MCF 10A (cell line): Measurements from ENCODE around the gene HIVEP1. TPM values are rescaled to one million over a fixed set of nuclear protein-coding genes. Genes with fewer than 3 reads are reported as not detected.

Experiments used
- BruUV-seq: library from RNA; stranded (reverse); fragments of 400-500 nt; replicated peaks from 2 replicates; lab custom pipeline; 2021; lab: Mats Ljungman, UMichigan
- CTCF ChIA-PET: fragments of 300-600 bp; sonication (Branson Sonifier 250); formaldehyde crosslinking; extraction: SDS; loops from one replicate; lab custom pipeline; 2021; ENCODE audit warnings: antibody characterized with exemption, inconsistent platforms; lab: Yijun Ruan, JAX
- POLR2A ChIA-PET: fragments of 300-600, 350-650 bp; sonication (Branson Sonifier 250); formaldehyde crosslinking; extraction: SDS; loops from one replicate; lab custom pipeline; 2020; ENCODE audit warnings: antibody characterized with exemption, inconsistent platforms; lab: Yijun Ruan, JAX
- DNase-seq: peaks from one replicate; pipeline ENCODE4 v3.0.0-alpha.2; 2018; ENCODE audit not compliant: unreplicated experiment
- H3K27ac Mint-ChIP-seq: one replicate; pipeline ENCODE4 v1.8.0; 2022; ENCODE audit warnings: mild to moderate bottlenecking, low read depth, mixed read lengths; ENCODE audit not compliant: unreplicated experiment
- H3K27me3 Mint-ChIP-seq: one replicate; pipeline ENCODE4 v1.8.0; 2022; ENCODE audit warnings: mixed read lengths; ENCODE audit not compliant: insufficient read depth, unreplicated experiment
- H3K36me3 Mint-ChIP-seq: one replicate; pipeline ENCODE4 v1.8.0; 2022; ENCODE audit warnings: mild to moderate bottlenecking, moderate library complexity, mixed read lengths; ENCODE audit not compliant: insufficient read depth, unreplicated experiment
- H3K4me1 Mint-ChIP-seq: one replicate; pipeline ENCODE4 v1.8.0; 2022; ENCODE audit warnings: mixed read lengths; ENCODE audit not compliant: insufficient read depth, unreplicated experiment
- H3K4me3 Mint-ChIP-seq: one replicate; pipeline ENCODE4 v1.8.0; 2022; ENCODE audit warnings: mild to moderate bottlenecking, moderate library complexity, mixed read lengths; ENCODE audit not compliant: unreplicated experiment
- H3K9me3 Mint-ChIP-seq: one replicate; pipeline ENCODE4 v1.8.0; 2022; ENCODE audit warnings: mixed read lengths; ENCODE audit not compliant: unreplicated experiment
- CTCF ChIP-seq: fragments of 200-600 bp; IDR thresholded peaks from one replicate; pipeline ENCODE4 v1.8.0; 2022; ENCODE audit warnings: antibody characterized with exemption, mild to moderate bottlenecking; ENCODE audit not compliant: unreplicated experiment
- intact Hi-C: fragments of 100-400 bp; cut with micrococcal nuclease; formaldehyde crosslinking; loops from 2 replicates; pipeline ENCODE4 v1.14.1; 2022
- total RNA-seq: library from RNA; stranded (reverse); gene quantifications from 2 replicates; pipeline ENCODE4 v1.2.3, GENCODE V29; 2022

HIVEP1 gene
- total RNA-seq, 1 experiment from 2014 or later, result 19.1 TPM

- BruUV-seq, result no TSS peak
- no peak overlapping the region for H3K27ac Mint-ChIP-seq
- H3K9me3 Mint-ChIP-seq, result no peaks in the 10 kb centered on the region
- no peak for DNase-seq
- intact Hi-C loops, result no loop called here
- peaks cover 4% of the 10 kb centered on the region for H3K4me1 Mint-ChIP-seq
- no peak for TF ChIP-seq CTCF
- H3K36me3 Mint-ChIP-seq, result no peaks in the 10 kb centered on the region
- no peak overlapping the region for H3K4me3 Mint-ChIP-seq
- no peaks in the 10 kb centered on the region for H3K27me3 Mint-ChIP-seq
- ChIA-PET CTCF (interaction anchor here (0.5 to 1.2 kb wide), 2 partner anchors 75 to 156 kb away, joined by 3 to 4 read pairs; no protein-coding TSS in a partner anchor), POLR2A (interaction anchor here (1.3 kb wide), 1 partner anchor 12 kb away, joined by 4 read pairs; no protein-coding TSS in a partner anchor)
Observed at GRCh38 chr6:12077021-12077710, 65.1 kb downstream of the HIVEP1 start.

- CTCF ChIA-PET, result interaction anchor here (0.7 to 1.2 kb wide), 2 partner anchors 380 to 423 kb away, joined by 3 read pairs; no protein-coding TSS in a partner anchor
- H3K4me1 Mint-ChIP-seq, result no peaks in the 10 kb centered on the region
- no TSS peak for BruUV-seq
Observed at GRCh38 chr6:12078014-12078413, 65.9 kb downstream of the HIVEP1 start.

DNA sequence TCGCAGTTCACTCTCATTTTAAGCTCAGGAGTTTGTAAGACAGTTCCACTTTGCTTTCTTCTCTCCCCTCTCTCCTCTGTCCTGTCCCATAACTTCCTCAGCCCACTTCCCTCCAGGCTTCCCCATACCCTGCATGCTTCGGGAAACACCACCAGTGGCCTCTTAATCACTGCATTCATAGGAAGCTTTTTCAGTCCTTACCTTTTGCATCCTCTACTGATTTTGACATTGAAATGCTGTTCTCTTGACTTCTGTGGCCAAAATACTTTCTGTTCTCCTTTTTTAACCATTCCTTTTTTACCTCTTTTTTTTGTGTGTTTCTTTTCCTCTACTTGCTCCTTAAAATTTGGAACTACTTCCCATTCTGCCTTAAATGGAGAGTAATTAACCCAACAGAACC is 69.7 kb downstream of the HIVEP1 start:
- Mint-ChIP-seq H3K4me1 (peaks cover 7% of the 10 kb centered on the region), H3K4me3 (no peak overlapping the region), H3K36me3 (no peaks in the 10 kb centered on the region), H3K9me3 (no peaks in the 10 kb centered on the region), H3K27me3 (no peaks in the 10 kb centered on the region), H3K27ac (no peak overlapping the region)
- ChIA-PET POLR2A (no interaction called here), CTCF (no interaction called here)
- intact Hi-C loops, result no loop called here
- no peak for DNase-seq
- BruUV-seq, result no TSS peak
- TF ChIP-seq CTCF, result no peak

More at GRCh38 chr6:12078014-12078413, 65.9 kb downstream of the HIVEP1 start:
- Mint-ChIP-seq H3K4me3 (no peak overlapping the region), H3K27me3 (no peaks in the 10 kb centered on the region), H3K27ac (no peak overlapping the region), H3K9me3 (no peaks in the 10 kb centered on the region), H3K36me3 (no peaks in the 10 kb centered on the region)
- DNase-seq, result no peak
- POLR2A ChIA-PET, result interaction anchor here (1.0 kb wide), 1 partner anchor 55 kb away, joined by 3 read pairs; no protein-coding TSS in a partner anchor
- intact Hi-C loops, result no loop called here
- no peak for TF ChIP-seq CTCF

DNA sequence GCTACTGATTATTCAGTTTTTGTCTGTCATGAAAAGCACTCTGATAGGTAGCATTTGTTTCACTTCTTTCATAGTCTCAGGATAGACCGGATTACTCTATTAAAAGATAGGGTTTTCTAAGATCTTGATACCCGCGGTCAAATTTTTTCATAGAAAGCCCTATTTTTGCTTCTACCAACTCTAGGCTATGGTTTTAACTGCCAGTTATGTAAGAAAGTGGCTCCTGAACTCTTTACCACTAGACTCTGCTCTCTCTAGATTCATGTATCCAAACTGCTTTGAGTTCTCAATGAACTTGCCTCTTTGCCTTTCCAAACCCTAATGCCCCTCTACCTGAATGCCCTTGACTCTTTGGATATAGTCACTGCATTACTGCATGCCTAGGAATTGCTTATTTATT is 70.3 kb downstream of the HIVEP1 start:
- intact Hi-C loops, result no loop called here
- H3K4me1 Mint-ChIP-seq, result peaks cover 7% of the 10 kb centered on the region
- H3K27ac Mint-ChIP-seq, result no peak overlapping the region
- POLR2A ChIA-PET, result no interaction called here
- H3K36me3 Mint-ChIP-seq, result no peaks in the 10 kb centered on the region
- DNase-seq, result no peak
- no peak for TF ChIP-seq CTCF
- H3K9me3 Mint-ChIP-seq, result no peaks in the 10 kb centered on the region
- H3K4me3 Mint-ChIP-seq, result no peak overlapping the region
- CTCF ChIA-PET, result no interaction called here
- no peaks in the 10 kb centered on the region for H3K27me3 Mint-ChIP-seq
- BruUV-seq, result no TSS peak
